ENCODE measurements around the gene DIAPH1. TPM values are rescaled to one million over a fixed set of nuclear protein-coding genes. Genes with fewer than 3 reads are reported as not detected.

DIAPH1 gene
- total RNA-seq, 1 donor from 2014 or later = 20.4 TPM

DNA sequence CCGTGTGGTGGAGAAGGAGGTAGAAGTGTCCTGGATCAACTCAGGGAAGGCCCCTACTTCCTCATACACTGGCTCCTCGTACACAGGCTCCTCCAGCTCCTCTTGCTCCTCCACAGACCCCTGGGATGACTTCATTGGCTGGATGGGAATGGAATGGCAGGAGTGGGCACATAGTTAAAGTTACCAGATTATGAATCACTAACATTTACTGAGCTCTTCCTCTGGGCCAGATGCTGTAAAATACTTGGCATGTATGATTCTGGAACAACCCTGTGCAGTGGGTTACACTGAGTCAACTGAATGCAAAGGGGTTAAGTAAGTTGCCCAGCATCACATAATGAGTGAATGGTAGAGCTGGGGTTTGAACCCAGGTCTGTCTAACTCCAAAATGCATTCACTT, 35.5 kb upstream of the DIAPH1 start:
- Histone ChIP-seq H3F3A (ENCODE audit: low read depth) (peaks cover 11% of the 10 kb centered on the region), H3K4me2 (no peak overlapping the region), H3K27ac (no peak overlapping the region), H4K20me1 (ENCODE audit: low read depth) (no peaks in the 10 kb centered on the region), H3K9ac (no peak overlapping the region), H2AFZ (replicated peaks) (no peak overlapping the region), H3K79me2 (ENCODE audit: low read depth) (no peaks in the 10 kb centered on the region), H3K27me3 (peaks cover 6% of the 10 kb centered on the region), H3K4me3 (no peak overlapping the region), H3K4me1 (no peaks in the 10 kb centered on the region), H3K9me3 (ENCODE audit: low read depth) (no peaks in the 10 kb centered on the region), H3K36me3 (no peaks in the 10 kb centered on the region)
- Mint-ChIP-seq H3K36me3 (peaks cover 15% of the 10 kb centered on the region), H3K4me3 (no peak overlapping the region), H3K27ac (no peak overlapping the region), H3K4me1 (peaks cover 10% of the 10 kb centered on the region), H3K9me3 (no peaks in the 10 kb centered on the region), H3K27me3 (ENCODE audit: insufficient read depth, low read depth) (peaks cover 3% of the 10 kb centered on the region)
- no peak for DNase-seq (ENCODE audit: low spot score)
- TF ChIP-seq, protein P1, sequence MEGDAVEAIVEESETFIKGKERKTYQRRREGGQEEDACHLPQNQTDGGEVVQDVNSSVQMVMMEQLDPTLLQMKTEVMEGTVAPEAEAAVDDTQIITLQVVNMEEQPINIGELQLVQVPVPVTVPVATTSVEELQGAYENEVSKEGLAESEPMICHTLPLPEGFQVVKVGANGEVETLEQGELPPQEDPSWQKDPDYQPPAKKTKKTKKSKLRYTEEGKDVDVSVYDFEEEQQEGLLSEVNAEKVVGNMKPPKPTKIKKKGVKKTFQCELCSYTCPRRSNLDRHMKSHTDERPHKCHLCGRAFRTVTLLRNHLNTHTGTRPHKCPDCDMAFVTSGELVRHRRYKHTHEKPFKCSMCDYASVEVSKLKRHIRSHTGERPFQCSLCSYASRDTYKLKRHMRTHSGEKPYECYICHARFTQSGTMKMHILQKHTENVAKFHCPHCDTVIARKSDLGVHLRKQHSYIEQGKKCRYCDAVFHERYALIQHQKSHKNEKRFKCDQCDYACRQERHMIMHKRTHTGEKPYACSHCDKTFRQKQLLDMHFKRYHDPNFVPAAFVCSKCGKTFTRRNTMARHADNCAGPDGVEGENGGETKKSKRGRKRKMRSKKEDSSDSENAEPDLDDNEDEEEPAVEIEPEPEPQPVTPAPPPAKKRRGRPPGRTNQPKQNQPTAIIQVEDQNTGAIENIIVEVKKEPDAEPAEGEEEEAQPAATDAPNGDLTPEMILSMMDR (IDR thresholded peaks at IDR 0.05) = no peak
- TF ChIP-seq EZH2 (IDR thresholded peaks at IDR 0.05) (no peak), EZH2phosphoT487 (IDR thresholded peaks at IDR 0.05) (no peak)

DNA sequence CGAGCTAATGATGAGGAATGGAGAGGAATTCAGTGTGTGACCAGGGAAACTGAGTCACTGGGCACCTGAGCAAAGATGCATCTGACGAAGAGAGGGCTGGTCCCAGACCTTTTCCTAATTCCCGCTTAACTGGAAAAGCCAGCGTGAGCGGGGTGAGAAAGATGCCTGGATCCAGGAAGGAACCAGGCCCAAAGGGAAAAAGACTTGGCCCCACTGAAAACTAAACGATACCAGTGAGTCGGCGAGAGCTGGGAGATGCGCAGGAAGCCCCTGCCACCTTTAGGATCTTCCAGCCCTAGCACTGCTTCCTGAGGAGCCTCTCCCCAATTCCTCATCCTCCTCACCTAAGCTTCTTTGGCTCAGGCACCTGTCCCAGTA, 32.9 kb upstream of the DIAPH1 start:
- Mint-ChIP-seq H3K4me3 (peak overlapping the region; percentile 95), H3K9me3 (no peaks in the 10 kb centered on the region), H3K27ac (no peak overlapping the region), H3K36me3 (peaks cover 2% of the 10 kb centered on the region), H3K4me1 (peaks cover 10% of the 10 kb centered on the region), H3K27me3 (ENCODE audit: insufficient read depth, low read depth) (peaks cover 3% of the 10 kb centered on the region)
- Histone ChIP-seq H4K20me1 (ENCODE audit: low read depth) (no peaks in the 10 kb centered on the region), H2AFZ (replicated peaks) (peak overlapping the region; percentile 93), H3K4me3 (peak overlapping the region; percentile 69), H3K4me1 (no peaks in the 10 kb centered on the region), H3K9me3 (ENCODE audit: low read depth) (no peaks in the 10 kb centered on the region), H3K27ac (no peak overlapping the region), H3K27me3 (peaks cover 6% of the 10 kb centered on the region), H3K4me2 (peak overlapping the region; percentile 94), H3K36me3 (no peaks in the 10 kb centered on the region), H3K79me2 (ENCODE audit: low read depth) (no peaks in the 10 kb centered on the region), H3K9ac (no peak overlapping the region), H3F3A (ENCODE audit: low read depth) (peaks cover 11% of the 10 kb centered on the region)
- TF ChIP-seq, protein P1 (IDR thresholded peaks at IDR 0.05) = no peak
- no peak for TF ChIP-seq EZH2phosphoT487 (IDR thresholded peaks at IDR 0.05)
- DNase-seq (ENCODE audit: low spot score) = no peak

DNA sequence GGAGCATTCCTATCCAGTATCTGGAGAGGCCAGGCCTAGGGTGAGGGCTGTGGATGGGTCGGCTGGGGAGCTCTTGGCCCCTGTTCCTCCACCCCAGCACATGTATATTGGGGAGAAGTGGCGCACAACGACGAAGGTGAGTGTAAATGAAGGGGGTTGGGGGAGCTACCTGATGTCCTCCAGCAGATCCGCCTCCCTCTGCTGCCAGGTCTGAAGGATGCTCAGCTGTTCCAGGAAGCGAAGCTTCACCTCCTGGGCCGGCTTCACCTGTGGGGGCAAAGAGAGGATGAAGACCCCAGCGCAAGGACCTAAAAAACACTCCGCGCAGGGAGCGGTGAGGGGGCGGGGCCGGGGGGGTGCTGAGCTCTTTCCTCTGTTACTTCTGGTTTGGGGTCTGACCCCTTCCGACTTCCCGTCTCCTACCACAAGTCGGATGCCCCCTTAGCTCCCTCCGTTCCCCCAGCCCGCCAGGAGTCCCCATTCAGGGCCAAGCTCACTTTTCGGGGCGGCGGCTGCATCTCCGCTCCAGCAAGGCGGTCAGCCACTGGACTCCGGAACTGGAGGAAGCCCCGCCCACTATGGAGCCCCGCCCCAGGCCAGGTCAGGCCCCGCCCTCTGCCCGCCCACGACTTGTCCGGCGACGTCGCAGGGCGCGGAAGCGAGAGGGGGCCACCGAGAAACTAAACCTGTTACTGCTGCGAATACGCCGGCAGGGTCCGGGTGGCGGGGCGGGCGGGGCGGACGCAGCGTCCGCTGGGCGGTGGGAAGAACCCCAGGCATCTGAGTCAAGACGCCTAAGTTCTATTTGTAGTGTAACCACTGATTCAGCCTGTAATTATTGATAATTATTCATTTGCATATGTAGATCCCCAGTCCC, 32.3 kb upstream of the DIAPH1 start, which contains the start of gene FCHSD1:
Gene FCHSD1, minus strand, starts transcription at position 568 of the 877 bp plus-strand sequence. Its CDS starts 50 bp downstream, at position 518.
- Histone ChIP-seq H3K4me2 (peak within 1 kb of the TSS; percentile 94), H2AFZ (replicated peaks) (peak within 1 kb of the TSS; percentile 93), H3F3A (ENCODE audit: low read depth) (peaks cover 11% of the 10 kb centered on the region), H3K4me3 (peak within 1 kb of the TSS; percentile 69), H4K20me1 (ENCODE audit: low read depth) (no peaks in the 10 kb centered on the region), H3K4me1 (no peaks in the 10 kb centered on the region), H3K27ac (no peak within 1 kb of the TSS), H3K79me2 (ENCODE audit: low read depth) (no peaks in the 10 kb centered on the region), H3K27me3 (peaks cover 6% of the 10 kb centered on the region), H3K9ac (no peak within 1 kb of the TSS), H3K36me3 (no peaks in the 10 kb centered on the region), H3K9me3 (ENCODE audit: low read depth) (no peaks in the 10 kb centered on the region)
- TF ChIP-seq, protein P1 (IDR thresholded peaks at IDR 0.05) = no peak
- TF ChIP-seq EZH2 (IDR thresholded peaks at IDR 0.05) (no peak), EZH2phosphoT487 (IDR thresholded peaks at IDR 0.05) (no peak)
- peaks cover under 1% of the 10 kb centered on the region for H3K36me3 Mint-ChIP-seq
- peak within 1 kb of the TSS; percentile 95 for H3K4me3 Mint-ChIP-seq
- H3K27ac Mint-ChIP-seq = peak within 1 kb of the TSS; percentile 55
- no peaks in the 10 kb centered on the region for H3K9me3 Mint-ChIP-seq
- DNase-seq (ENCODE audit: low spot score) = peak; percentile 92
- peaks cover 3% of the 10 kb centered on the region for H3K27me3 Mint-ChIP-seq (ENCODE audit: insufficient read depth, low read depth)
- peaks cover 10% of the 10 kb centered on the region for H3K4me1 Mint-ChIP-seq

Measured in neural progenitor cell (in vitro differentiated cells).